ENCODE data around the gene CD86. TPM values are rescaled to one million over a fixed set of nuclear protein-coding genes. Genes with fewer than 3 reads are reported as not detected.
"Not testable (repeated sequence)": the region's sequence is repeated elsewhere in the genome, so short reads cannot be mapped to it uniquely, and the experiment has no call there.

The CD86 gene
- polyA plus RNA-seq, 1 donor from 2014 or later = not detected

- no peaks in the 10 kb centered on the region for H3K9me2 ChIP-seq (ENCODE audit: insufficient read depth, low read length)
- no peak overlapping the region for H3K27ac ChIP-seq (ENCODE audit: low read length)
- TF ChIP-seq SMC3 (conservative IDR thresholded peaks at IDR 0.05; ENCODE audit: poor library complexity) (no peak), REST (IDR thresholded peaks at IDR 0.05; ENCODE audit: borderline replicate concordance) (no peak), TAF1 (IDR thresholded peaks at IDR 0.05; ENCODE audit: low read depth) (no peak), EP300 (conservative IDR thresholded peaks at IDR 0.05; ENCODE audit: poor library complexity, severe bottlenecking) (no peak), POLR2AphosphoS5 (IDR thresholded peaks at IDR 0.05) (no peak), MXI1 (conservative IDR thresholded peaks at IDR 0.05; ENCODE audit: poor library complexity, severe bottlenecking) (no peak), RAD21 (conservative IDR thresholded peaks at IDR 0.05) (no peak), CTCF (IDR thresholded peaks at IDR 0.05; ENCODE audit: poor library complexity, severe bottlenecking) (no peak), EZH2 (IDR thresholded peaks at IDR 0.05; ENCODE audit: borderline replicate concordance, insufficient read depth, low read length, poor library complexity, severe bottlenecking) (no peak)
- no peaks in the 10 kb centered on the region for H3K27me3 ChIP-seq (ENCODE audit: insufficient read depth, low read depth, low read length)
- no peak overlapping the region for H2AFZ ChIP-seq (ENCODE audit: low read depth, low read length)
- no peaks in the 10 kb centered on the region for H4K20me1 ChIP-seq (ENCODE audit: insufficient read depth)
- no peaks in the 10 kb centered on the region for H3K36me3 ChIP-seq (ENCODE audit: insufficient read depth, low read length)
- peaks cover 6% of the 10 kb centered on the region for H3K9me3 ChIP-seq (ENCODE audit: low read length)
- H3K4me2 ChIP-seq (ENCODE audit: low read length) = no peak overlapping the region
- H3K9ac ChIP-seq (ENCODE audit: low read length) = no peak overlapping the region
- no peak overlapping the region for H3K4me3 ChIP-seq (ENCODE audit: low read length)
- no peaks in the 10 kb centered on the region for H3K79me2 ChIP-seq (replicated peaks; ENCODE audit: insufficient read depth, low read length)
- no peaks in the 10 kb centered on the region for H3F3A ChIP-seq (ENCODE audit: insufficient read depth, low read length, poor library complexity, severe bottlenecking)
Measured at GRCh38 chr3:122033023-122033422, 22.1 kb upstream of the CD86 start.

- not testable (repeated sequence) for H3F3A ChIP-seq (ENCODE audit: insufficient read depth, low read length, poor library complexity, severe bottlenecking); H3K79me2 ChIP-seq (replicated peaks; ENCODE audit: insufficient read depth, low read length); H3K9ac ChIP-seq (ENCODE audit: low read length); H3K36me3 ChIP-seq (ENCODE audit: insufficient read depth, low read length); H3K27me3 ChIP-seq (ENCODE audit: insufficient read depth, low read depth, low read length); H3K9me2 ChIP-seq (ENCODE audit: insufficient read depth, low read length); H3K4me2 ChIP-seq (ENCODE audit: low read length); H4K20me1 ChIP-seq (ENCODE audit: insufficient read depth); H3K9me3 ChIP-seq (ENCODE audit: low read length); H2AFZ ChIP-seq (ENCODE audit: low read depth, low read length); H3K4me3 ChIP-seq (ENCODE audit: low read length); H3K27ac ChIP-seq (ENCODE audit: low read length)
Measured at GRCh38 chr3:122047296-122047695, 7.9 kb upstream of the CD86 start.

- not testable (repeated sequence) for H3K36me3 ChIP-seq (ENCODE audit: insufficient read depth, low read length); H3K9ac ChIP-seq (ENCODE audit: low read length); H3K27ac ChIP-seq (ENCODE audit: low read length); H3K4me3 ChIP-seq (ENCODE audit: low read length); H3K4me2 ChIP-seq (ENCODE audit: low read length); H3K79me2 ChIP-seq (replicated peaks; ENCODE audit: insufficient read depth, low read length); H3K9me2 ChIP-seq (ENCODE audit: insufficient read depth, low read length); H3F3A ChIP-seq (ENCODE audit: insufficient read depth, low read length, poor library complexity, severe bottlenecking); H3K9me3 ChIP-seq (ENCODE audit: low read length); H2AFZ ChIP-seq (ENCODE audit: low read depth, low read length); H4K20me1 ChIP-seq (ENCODE audit: insufficient read depth); H3K27me3 ChIP-seq (ENCODE audit: insufficient read depth, low read depth, low read length)
Measured at GRCh38 chr3:122047773-122048172, 7.4 kb upstream of the CD86 start.

Data from neural cell (in vitro differentiated cells).